ENCODE results near the gene MYL3.
"Not testable (repeated sequence)": the region's sequence is repeated elsewhere in the genome, so short reads cannot be mapped to it uniquely, and the experiment has no call there.

MYL3 gene

DNA sequence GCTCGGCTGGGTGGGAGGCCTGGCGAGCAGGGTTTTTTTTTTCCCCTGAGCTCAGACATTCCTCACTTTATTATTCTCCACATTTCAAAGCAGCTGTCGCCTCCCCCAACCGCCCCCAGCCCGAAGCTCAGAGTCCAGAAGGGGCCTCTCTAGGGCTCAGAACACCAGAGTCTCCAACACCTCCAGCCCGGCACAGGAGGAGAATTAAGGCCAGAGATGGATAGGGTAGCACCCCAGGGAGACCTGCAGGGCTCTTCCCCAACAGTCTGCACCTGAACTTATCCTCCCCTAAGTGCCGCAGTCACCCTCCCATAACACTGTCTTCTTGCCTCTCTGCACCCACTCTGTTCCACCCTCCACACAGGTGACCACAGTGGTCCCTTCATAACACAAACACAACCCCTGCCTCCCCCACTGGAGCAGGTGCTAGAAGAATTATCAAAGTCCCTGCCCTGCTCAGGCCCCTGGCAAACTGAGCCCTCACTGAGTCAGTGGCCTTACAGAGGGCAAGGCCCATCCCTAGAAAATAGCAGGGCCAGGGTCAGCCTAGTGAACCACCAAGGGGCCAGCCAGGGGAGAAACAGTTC is 14.1 kb downstream of the MYL3 start:
- DNase-seq: no peak

DNA sequence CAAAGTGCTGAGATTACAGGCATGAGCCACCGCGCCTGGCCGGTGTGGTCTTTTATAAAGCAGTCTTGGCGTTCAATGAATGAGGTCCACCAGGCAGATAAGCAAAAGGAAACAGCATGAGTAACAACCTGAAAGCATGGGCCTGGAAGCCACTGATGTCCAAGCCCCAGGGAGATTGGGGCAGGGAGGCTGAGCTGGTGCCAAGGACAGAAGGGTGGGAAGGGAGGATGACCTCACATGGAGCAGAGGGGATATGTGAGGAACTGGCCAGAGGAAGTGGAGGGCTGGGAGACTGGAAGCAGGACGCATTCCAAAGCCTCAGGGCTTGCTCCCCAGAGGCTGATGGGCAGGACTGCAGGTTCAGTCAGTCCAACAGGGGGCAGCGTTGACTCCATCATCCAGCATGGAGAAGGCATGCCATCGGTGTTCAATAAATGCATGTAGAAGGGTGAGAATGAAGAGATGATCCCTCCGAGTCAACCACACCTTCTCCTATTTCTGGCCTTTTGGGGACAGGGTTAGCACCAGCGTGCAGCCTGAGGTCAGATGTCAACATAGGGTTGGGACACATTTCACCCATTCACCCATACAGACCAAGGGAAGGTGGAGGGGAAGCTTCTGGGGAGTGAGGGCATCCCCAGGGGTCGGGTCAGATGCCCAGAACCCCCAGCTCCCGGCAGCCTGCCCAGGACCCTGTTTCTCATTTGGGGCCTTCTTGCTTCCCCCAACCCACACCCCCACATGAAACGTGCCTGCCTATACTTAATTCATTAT is 14.8 kb downstream of the MYL3 start:
- peak; percentile 44 for DNase-seq

DNA sequence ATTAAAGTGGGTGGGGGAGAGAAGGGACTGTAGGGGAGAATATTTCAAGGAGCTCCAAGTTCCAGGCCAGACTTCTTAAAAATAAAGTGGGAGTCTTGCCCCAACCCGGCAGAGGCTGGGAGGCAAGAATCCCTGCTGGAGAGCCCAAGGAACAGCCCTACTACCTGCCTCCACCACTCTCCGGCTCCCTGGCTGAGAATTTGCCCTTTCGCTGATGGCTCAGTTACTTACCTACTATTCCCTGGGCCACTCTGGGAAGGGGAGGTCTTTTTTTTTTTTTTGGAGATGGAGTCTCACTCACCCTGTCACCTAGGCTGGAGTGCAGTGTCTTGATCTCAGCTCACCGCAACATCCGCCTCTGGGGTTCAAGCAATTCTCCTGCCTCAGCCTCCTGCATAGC is 15.5 kb downstream of the MYL3 start:
- DNase-seq: no peak

DNA sequence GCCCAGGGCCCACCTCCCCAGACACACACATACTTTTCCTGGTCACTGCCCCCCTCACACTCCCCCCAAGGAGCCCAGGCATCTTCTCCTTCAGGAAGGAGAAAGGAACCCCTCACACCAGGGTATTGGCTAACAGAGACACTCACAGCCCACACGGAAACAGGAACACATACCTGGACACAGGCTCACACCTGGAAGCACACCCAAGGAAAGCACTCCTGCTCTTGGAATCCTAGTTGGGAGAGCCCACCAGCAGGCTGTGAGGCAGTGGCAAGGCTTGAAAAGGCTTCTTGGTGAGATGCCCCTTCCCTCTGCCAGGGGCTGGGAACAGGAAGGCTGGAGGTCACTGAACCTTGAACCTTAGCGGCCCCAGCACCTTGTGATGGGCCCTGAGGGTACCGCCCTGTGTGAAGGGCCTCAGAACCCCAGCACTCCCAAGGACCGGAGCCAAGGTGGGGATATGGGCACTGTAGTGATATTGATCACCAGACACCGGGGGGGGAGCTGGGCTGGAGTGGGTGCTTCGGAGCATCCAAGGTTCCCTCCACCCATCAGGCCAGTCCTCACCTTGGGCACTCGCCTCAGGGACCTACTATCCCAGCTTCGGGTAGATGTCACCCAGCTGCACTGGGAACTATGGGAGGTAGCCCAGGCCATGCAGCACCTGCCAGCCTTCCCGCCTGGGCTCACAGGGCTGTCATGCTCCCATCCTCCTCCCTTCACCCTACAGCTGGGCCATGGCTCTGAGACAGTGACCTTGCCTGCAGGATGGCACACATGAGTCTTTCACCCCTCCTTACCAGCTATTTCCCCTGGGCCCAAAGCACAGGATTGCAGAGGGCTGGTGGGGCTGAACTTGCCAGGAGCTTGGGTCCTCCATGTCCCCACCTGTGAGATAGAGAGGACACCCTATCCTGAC is 16.4 kb downstream of the MYL3 start:
- DNase-seq: no peak

DNA sequence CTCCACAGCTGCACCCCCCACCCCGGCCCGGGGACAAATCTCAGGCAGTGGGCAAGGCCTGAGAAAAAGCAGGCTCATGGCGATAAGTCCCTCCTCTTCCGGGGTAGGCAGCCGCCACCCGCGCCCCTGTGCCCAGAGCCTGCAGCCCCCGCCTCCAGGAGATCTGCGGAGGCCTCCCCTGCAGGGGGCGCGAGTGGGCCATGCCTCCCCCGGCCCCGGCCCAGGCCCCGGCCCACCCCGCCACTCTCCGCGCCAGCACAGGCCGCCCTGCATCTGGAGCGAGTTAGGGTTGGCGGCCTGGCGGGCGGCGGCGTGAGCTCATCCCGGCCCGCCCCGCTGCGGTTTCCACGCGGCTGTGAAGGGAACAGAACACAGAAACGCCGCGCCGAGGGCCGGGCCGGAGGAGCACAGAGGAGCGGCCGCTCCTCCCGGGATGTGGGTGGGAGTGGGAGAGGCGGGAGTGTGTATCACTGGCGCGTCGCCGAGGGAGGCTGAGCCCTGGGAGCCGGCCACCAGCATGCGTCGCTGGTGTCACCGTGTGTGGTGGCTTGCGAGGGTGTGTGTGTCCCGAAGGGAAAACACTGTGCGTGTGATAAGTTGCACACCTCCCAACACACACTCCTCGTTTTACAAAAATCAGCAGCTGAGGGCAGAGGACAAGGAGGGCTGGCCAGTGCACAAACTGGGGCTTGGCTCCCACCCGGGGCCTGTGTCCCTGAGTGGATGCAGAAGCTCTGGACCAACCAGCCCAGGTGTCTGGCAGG is 17.2 kb downstream of the MYL3 start:
- peak; percentile 85 for DNase-seq

DNA sequence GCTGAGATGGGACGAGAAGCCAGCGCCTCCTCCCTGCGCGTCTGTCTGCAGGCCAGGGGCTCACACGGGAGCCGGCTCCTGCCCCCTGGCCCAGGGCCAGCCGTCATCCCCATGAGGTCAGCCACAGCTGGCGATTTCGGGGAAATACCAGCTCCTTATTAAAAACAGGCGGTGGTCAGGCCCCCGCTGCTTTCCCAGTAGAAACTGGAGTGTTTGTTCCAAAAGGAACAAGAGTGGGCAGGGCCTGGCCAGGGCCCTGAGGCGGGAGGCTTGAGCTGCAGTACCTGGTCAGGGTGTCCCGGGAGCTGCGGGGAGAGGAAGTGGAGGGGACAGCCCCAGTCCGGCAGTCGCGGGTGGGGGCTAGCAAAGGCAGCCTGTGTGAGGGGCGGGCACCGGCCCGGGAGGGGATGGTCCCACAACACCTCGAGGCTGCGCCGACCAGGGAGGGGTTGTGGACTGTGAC is 17.8 kb downstream of the MYL3 start:
- peak; percentile 46 for DNase-seq

DNA sequence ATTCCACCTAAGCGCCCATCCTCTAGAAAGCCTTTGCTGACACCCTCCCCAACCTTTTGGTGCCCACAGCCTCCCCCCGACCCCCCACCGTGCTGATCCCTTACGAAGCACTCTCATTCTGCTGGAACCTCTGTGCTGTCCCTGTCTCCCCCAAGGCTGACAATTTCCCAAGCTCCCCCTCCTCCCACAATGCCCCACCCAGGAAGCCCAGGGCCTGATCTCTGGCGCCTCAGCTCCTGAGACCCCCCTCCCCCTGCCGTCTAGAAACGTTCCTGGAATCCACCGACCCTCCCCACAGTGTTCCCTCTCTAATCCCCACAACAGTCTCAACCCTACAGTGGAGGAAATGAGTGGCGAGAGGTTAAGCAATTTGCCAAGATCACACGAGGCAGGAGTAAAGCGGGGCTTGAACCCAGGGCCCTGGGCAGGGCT is 18.3 kb downstream of the MYL3 start:
- DNase-seq: no peak

DNA sequence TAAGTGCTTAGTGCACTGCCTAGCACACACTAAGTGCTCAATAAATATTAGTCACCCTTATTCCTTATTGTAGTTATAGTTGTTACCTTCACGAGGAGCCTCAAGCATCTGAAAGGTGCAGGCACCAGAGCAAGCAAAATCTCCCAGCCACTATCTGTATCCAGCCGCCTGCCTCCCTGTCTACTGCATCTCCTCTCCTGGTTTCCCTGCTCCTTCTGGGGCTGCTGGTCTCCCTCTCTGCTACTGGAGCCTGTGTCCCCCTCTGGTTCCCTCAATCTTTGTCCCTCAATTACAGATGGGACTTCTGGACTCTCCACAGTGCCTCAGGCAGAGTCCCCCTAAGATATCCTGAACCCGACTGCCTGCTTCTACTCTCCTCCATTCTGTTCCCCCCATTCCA is 18.8 kb downstream of the MYL3 start:
- no peak for DNase-seq

DNA sequence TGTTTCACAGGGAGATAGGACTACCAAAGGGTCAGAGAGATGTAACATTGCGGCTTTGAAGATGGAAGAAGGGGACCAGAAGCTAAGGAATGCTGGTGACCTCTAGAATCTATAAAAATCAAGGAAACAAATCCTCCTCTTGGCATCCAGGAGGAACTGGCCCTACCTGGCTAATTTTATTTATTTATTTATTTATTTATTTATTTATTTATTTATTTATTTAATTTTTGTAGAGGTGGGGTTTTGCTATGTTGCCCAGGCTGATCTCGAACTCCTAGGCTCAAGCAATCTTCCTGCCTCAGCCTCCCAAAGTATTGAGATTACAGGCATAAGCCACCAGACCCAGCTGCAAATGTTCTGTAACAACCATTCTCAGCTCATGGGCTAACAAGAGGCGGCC is 19.7 kb downstream of the MYL3 start:
- no peak for DNase-seq

DNA sequence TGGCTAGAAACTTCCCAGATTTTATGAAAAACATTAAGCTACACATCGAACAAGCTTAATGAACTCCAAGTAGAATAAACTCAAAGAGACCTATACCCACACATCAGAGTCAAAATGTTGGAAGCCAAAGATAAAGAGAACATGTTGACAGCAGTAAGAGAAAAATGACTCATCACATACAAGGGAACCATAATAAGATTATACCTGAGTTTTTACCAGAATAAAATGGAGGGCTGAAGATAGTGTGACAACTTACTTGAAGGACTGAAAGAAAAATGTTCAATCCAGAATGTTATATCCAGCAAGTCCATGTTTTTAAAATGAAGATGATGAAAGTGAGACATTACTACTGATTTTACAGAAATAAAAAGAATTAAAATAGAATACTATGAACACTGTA is 22.8 kb downstream of the MYL3 start:
- DNase-seq: no peak

DNA sequence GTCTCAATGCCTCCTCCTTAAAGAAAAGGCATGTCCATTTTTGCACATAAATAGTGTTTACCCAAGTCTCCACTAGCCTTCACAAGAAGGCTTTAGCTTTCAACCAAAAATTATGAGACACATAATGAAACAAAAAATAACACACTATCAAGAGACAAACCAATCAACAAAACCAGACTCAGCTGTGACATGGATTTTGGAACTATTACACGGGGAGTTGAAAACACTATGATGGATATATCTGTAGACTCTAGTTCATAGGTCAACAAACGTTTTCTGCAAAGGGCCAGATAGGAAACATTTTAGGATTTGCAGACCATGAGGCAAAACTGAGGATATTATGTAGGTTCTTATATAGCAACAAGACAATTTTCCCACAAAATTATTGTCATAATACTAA is 24.9 kb downstream of the MYL3 start:
- DNase-seq: no peak

DNA sequence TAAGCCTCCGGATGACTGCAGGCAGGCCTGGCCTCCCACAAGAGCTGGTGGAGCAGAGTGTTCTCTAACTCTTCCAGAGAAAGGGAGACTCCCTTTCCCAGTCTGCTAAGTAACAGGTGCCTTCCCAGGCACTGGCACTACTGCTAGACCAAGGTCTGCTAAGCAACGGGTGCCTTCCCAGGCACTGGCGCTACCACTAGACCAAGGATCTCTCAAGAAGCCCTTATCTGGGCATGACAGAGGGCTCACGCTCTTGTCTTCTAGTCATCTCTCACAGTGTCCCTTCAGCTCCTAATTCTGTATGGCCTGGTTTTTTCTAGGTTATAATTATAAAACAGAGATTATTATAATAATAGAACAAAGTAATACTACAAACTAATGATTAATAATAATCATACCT is 27.8 kb downstream of the MYL3 start:
- peak; percentile 63 for DNase-seq

DNA sequence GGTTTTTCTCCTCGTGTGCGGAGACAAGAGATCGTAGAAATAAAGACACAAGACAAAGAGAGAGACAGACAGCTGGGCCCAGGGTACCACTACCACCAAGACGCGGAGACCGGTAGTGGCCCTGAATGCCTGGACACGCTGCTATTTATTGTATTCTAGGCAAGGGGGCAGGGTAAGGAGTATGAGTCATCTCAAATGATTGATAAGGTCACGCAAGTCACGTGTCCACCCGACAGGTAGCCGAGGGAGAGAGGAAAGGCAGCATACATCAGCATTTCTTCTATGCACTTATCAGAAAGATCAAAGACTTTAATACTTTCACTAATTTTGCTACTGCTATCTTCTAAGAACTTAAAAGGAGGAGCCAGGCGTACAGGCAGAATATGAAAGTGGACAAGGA is 28.2 kb downstream of the MYL3 start:
- DNase-seq: no peak

DNA sequence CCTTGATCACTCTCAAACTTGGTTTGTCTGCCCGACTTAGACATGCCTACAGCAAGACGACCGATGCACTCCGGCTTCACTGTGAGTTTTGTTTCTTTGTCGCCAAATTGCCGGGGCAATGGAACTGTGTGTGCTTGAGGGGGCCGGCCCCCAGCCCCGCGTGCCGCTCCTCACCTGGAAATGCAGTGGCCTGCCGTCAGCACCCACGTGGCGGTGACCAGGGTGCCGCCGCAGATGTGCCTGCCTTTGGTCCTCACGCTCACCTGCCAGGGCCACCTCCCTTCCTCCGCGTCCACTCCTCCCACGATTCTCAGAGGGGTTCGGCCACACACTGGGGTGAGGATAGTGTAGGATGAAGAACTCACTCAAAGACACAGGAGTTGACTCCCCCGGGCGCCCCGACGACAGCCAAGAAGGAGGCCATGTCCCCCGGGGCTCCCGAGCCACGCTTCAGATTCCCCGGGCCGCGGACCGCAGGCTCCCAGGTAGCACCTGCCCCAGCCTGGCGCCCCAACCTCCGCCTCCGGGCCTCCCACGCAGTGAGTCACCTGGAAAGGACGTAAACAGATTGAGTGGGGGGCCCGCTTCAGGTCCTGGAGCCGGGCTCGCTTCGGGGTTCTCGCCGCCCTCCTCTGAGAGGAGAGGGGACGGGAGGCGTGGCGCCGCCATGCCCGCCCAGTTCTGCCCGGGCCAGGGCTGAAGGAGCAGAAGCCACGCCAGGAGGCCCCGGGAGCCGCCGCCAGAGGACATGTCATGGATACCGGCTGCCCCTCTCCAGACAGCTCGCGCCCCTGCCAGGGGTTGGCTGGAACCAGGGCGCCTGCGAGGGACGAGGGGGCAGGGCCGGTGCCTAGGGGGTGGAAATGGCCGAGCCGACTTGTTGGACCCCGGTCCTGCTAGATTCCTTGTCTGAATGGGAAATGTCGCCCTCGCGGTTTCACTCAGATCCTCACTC is 29.6 kb downstream of the MYL3 start:
- DNase-seq: no peak

DNA sequence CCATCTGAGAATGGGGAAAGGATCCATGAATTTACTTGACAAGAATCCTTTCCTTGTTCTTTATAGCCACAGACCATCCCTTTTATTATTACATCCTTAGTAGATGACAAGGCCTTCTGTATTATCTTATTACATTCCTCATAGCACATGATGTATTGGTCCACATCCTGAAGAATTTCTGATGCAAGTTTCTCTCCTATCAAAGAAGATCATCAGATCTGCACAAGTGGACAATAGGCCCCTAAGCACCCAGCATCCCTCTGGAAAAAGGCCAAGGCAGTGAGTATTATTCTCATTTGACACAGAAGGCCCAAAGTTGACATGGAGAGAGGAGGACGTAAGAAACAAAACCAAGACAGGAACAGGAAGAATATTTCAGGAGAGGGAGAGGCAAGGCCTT is 31.4 kb downstream of the MYL3 start:
- DNase-seq: no peak

DNA sequence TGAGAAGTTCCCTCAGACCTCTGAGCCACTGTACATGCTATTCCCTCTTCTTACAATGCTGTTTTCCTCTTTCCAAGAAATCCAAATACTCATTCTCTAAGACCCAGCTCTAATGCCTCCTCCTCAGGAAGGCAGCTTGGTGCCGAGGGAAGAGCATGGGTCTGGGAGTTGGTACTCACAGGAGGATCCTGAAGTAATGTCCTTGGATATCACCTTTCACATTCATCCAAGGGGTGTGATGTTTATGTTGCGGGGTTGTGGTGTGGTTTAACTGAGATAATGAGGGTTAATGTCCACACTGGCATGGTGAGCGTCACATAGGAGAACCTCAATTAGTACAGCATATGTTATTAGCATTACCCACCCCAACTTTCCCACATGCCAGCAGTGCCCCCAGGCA is 31.9 kb downstream of the MYL3 start:
- DNase-seq: no peak

DNA sequence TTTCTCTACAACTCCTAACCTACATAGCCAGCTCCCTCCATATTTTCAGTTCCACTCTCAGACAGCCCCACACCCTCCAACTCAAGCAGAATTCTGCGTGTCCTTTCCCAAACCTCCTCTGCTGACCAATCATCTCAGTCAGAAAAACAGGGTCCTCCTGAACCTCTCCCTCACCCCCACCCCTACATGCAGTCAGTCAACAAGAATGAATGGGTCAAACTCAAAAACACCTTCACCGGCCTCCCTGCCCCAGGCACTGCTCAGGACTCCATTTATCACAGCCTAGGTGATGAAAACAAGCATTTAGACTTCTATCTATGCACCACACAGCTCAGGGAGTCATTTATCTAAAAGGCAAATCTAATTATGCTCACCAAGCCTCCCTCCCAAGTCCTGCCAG is 32.4 kb downstream of the MYL3 start:
- DNase-seq: no peak

DNA sequence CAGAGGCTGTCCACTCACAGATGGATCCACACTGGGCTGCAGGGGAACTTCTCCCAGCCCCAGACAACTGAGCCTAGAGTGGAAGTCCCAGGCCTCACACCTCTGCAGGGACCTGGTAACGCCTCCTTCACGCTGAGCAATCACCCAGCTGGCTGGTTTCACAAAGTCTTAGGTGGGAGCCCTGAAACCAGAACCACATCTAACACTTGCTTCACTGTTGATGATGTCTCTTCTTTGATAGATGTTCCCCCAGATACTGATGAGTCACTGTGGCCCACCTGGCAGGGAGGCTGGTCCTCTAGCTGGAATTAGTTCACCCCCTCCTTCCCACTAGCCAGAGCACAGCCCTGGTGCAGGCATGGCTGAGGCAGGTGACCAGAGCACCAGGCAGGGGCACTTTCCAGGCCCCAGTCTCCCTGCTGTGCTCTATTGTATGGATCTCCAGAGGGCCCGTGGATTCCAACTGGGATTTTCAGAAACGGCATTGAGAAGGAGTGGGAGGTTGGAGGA is 33.5 kb downstream of the MYL3 start:
- DNase-seq: no peak

DNA sequence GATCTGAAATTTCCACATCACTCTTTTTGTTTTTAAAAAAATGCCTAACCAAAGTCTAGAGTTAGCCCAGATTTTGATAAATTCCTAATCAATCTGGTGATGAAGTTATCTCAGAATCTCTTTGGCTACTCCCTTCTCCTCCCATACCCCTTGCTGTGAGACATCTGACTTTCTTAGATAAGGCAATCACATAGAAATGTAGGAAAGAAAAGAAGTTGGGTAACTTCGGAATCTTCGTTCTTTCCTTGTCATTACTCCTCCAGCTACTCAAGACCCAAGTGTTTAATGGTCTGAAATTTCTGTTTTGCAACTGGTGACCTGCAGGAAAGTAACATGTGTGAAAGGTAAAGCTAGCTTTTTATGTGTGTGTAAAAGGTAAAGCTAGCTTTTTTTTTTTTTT is 37.8 kb downstream of the MYL3 start:
- DNase-seq: no peak

DNA sequence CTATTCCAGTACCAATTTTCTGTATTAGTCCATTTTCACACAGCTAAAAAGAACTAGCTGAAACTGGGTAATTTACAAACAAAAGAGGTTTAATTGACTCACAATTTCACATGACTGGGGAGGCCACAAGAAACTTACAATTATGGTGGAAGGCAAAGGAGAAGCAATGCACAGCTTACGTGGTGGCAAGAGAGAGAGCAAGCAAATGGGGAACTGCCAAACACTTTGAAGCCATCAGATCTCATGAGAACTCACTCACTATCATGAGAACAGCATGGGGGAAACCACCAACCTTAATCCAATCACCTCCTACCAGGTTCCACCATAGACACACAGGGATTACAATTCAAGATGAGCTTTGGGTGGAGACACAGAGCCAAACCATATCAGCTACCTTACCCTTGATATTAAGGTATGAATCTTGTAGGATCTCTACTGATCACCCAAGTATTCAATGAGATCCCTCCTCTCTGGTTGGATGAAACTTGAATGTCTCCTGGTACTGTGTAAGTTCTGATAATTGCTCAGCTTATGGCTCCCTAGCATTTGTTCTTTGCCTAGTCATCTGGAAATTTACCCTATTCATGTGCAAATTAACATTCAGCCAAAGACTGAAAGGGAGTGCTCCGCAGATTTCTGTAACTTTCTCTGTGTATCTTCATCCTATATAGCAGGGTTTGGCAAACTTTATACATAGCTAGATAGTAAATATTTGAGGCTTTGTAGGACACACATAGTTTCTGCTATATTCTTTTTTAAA is 38.9 kb downstream of the MYL3 start:
- DNase-seq: no peak

DNA sequence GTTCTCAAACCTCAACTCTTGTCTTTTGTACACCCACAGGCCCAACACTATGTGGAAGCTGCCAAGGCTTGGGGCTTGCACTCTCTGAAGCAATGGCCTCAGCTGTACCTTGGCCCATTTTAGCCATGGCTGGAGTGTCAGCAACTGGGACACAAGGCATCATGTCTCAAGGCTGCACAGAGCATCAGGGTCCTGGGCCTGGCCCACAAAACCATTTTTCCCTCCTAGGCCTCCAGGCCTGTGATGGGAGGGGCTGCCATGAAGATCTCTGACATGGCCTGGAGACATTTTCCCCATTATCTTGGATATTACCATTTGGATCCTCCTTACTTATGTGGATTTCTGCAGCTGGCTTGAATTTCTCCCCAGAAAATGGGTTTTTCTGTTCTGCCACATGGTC is 39.9 kb downstream of the MYL3 start:
- not testable (repeated sequence) for DNase-seq
